WERI-Rb-1 (cell line): ENCODE measurements around the gene NIT2.
A peak's percentile ranks its signal among the peaks of the same experiment; 100 is the strongest.

Experiments
- DNase-seq: peaks from one replicate; pipeline ENCODE4 v3.0.0-alpha.2; 2020
- H3K27ac ChIP-seq: fragments of 250-450 bp; sonication (Bioruptor Pico); 2 replicates; pipeline ENCODE4 v1.5.1; 2020; ENCODE audit warnings: mild to moderate bottlenecking, moderate library complexity
- H3K27me3 ChIP-seq: fragments of 250-450 bp; sonication (Bioruptor Pico); 2 replicates; pipeline ENCODE4 v1.5.1; 2021; ENCODE audit warnings: mild to moderate bottlenecking, low read depth, moderate library complexity; ENCODE audit not compliant: insufficient read depth, severe bottlenecking
- H3K36me3 ChIP-seq: fragments of 250-450 bp; sonication (Bioruptor Pico); 2 replicates; pipeline ENCODE4 v1.5.1; 2020; ENCODE audit warnings: mild to moderate bottlenecking, moderate library complexity
- H3K4me3 ChIP-seq: 2 replicates; pipeline ENCODE4 v1.5.1; 2011; ENCODE audit warnings: low read depth, mild to moderate bottlenecking, control low read depth, low read length
- H3K9me3 ChIP-seq: fragments of 250-450 bp; sonication (Bioruptor Pico); 2 replicates; pipeline ENCODE4 v1.5.1; 2021; ENCODE audit warnings: mild to moderate bottlenecking, moderate library complexity; ENCODE audit not compliant: severe bottlenecking
- CTCF ChIP-seq: IDR thresholded peaks from 2 replicates; pipeline ENCODE4 v1.5.1; 2011; ENCODE audit warnings: low read depth, mild to moderate bottlenecking, control low read depth, inconsistent platforms, low read length

Gene NIT2

GRCh38 chr3:100334488-100335351 lies at the start of gene NIT2:
Gene NIT2, plus strand, starts transcription at chr3:100334757. Its CDS starts 35 bp downstream, at chr3:100334792.
- no peaks in the 10 kb centered on the region for H3K9me3 ChIP-seq
- H3K36me3 ChIP-seq, result peaks cover under 1% of the 10 kb centered on the region
- DNase-seq, result peak; percentile 90
- 0 out of 2 replicates have a peak, but pooled peaks have one; percentile 6 for TF ChIP-seq CTCF
- H3K27me3 ChIP-seq, result no peaks in the 10 kb centered on the region
- H3K4me3 ChIP-seq, result peak within 1 kb of the TSS; percentile 59
- peak within 1 kb of the TSS; percentile 83 for H3K27ac ChIP-seq

GRCh38 chr3:100288288-100288894 lies 46.2 kb upstream of the NIT2 start:
- Histone ChIP-seq H3K27ac (no peak overlapping the region), H3K36me3 (peaks cover 67% of the 10 kb centered on the region), H3K4me3 (no peak overlapping the region), H3K9me3 (no peaks in the 10 kb centered on the region), H3K27me3 (no peaks in the 10 kb centered on the region)
- DNase-seq, result no peak
- no peak for TF ChIP-seq CTCF

- H3K27ac ChIP-seq, result no peak overlapping the region
These were observed 45.2 kb upstream of the NIT2 start for GRCh38 chr3:100289339-100289738.

GRCh38 chr3:100295089-100295488 lies 39.5 kb upstream of the NIT2 start:
- H3K9me3 ChIP-seq, result no peaks in the 10 kb centered on the region
- no peaks in the 10 kb centered on the region for H3K27me3 ChIP-seq
- no peak overlapping the region for H3K4me3 ChIP-seq
- no peak for TF ChIP-seq CTCF
- H3K36me3 ChIP-seq, result peaks cover 69% of the 10 kb centered on the region
- no peak for DNase-seq
- no peak overlapping the region for H3K27ac ChIP-seq

More at GRCh38 chr3:100289339-100289738, 45.2 kb upstream of the NIT2 start:
- Histone ChIP-seq H3K27me3 (no peaks in the 10 kb centered on the region), H3K4me3 (no peak overlapping the region), H3K9me3 (no peaks in the 10 kb centered on the region), H3K36me3 (peaks cover 62% of the 10 kb centered on the region)
- TF ChIP-seq CTCF, result no peak
- DNase-seq, result no peak

- no peak for TF ChIP-seq CTCF
- no peaks in the 10 kb centered on the region for H3K27me3 ChIP-seq
- H3K9me3 ChIP-seq, result no peaks in the 10 kb centered on the region
- H3K36me3 ChIP-seq, result peaks cover 67% of the 10 kb centered on the region
- no peak overlapping the region for H3K4me3 ChIP-seq
- DNase-seq, result no peak
- H3K27ac ChIP-seq, result no peak overlapping the region
These were observed 36.8 kb upstream of the NIT2 start for GRCh38 chr3:100297784-100298183.
